ENCODE data around the gene SEMA3B.

The SEMA3B gene

DNA sequence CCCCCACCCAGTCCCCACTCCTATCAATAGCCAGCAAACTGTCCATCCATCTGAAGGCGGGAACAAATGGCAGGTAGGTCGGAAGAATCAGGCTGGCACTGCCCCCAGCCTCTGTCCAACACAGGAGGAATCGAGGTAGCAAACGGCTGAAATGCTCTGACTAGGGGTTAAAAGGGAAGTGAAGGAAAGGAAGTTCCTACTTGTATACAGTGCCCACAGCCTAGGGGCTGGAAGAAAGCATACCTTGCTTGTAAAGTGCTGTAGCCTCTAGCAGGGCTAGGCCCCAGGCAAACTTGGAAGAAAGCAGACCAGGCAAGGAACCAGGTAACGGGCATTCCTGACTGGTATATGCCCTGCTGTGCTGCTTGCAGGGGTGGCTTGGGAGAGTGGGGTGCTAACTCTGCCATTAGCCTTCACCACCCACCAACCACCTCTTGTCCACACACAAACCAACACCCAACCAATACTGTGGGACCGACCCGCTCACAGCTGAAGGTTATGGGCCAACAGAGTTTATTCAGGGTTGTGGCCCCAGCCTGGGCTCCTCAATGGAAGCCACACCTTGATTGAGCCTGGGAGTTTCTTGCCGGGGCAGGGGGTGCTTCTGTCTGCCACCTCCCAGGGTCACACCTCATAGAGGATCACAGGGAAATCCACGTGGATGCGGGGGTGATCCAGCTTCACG lies 56.7 kb downstream of the SEMA3B start:
- no peak for TF ChIP-seq ZFX (IDR thresholded peaks at IDR 0.05; ENCODE audit: borderline replicate concordance)
- TF ChIP-seq, protein P1, sequence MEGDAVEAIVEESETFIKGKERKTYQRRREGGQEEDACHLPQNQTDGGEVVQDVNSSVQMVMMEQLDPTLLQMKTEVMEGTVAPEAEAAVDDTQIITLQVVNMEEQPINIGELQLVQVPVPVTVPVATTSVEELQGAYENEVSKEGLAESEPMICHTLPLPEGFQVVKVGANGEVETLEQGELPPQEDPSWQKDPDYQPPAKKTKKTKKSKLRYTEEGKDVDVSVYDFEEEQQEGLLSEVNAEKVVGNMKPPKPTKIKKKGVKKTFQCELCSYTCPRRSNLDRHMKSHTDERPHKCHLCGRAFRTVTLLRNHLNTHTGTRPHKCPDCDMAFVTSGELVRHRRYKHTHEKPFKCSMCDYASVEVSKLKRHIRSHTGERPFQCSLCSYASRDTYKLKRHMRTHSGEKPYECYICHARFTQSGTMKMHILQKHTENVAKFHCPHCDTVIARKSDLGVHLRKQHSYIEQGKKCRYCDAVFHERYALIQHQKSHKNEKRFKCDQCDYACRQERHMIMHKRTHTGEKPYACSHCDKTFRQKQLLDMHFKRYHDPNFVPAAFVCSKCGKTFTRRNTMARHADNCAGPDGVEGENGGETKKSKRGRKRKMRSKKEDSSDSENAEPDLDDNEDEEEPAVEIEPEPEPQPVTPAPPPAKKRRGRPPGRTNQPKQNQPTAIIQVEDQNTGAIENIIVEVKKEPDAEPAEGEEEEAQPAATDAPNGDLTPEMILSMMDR (IDR thresholded peaks at IDR 0.05), result no peak
- no peak overlapping the region for H3K27ac ChIP-seq

DNA sequence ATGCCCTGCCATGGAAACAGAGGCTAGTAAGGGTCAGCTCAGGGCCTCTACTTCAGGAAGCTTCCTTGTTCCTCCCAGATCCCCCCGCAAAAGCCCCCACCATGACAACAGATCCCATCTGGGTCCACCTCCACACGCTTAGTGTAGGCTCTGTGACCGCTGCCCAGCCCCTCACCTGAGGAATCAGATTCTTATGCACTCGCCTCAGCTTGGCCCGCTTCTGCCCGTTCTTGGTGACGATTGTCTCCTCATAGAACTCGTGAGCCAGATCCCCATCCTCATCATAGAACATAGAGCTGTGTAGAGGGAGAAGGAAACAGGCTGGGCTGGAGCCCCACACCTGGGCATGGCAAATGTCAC lies 57.2 kb downstream of the SEMA3B start:
- TF ChIP-seq, protein P1 (IDR thresholded peaks at IDR 0.05), result no peak
- no peak for TF ChIP-seq ZFX (IDR thresholded peaks at IDR 0.05; ENCODE audit: borderline replicate concordance)

DNA sequence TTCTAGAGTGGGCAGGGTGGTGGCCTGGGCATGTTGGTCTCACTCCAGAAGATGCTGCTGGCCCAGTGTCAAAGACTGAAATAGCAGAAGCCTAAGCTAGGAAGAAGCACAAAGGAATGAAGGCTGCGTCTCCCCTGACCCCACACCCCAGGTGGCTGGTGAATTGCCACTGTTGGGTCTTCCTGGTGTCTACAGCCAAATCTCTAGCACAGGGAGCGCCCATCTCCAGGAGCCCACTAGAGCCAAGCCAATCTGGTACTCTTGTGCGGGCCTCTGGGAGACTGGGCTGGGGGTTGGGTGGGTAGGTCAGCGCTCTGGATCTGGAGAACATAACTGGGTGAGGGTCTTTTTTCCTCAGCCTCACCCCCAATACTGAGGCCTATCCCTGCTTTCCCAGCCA lies 58.2 kb downstream of the SEMA3B start:
- TF ChIP-seq, protein P1 (IDR thresholded peaks at IDR 0.05), result no peak
- TF ChIP-seq ZFX (IDR thresholded peaks at IDR 0.05; ENCODE audit: borderline replicate concordance), result no peak
- H3K27ac ChIP-seq, result peak overlapping the region; percentile 77

More for the DNA sequence above, 57.2 kb downstream of the SEMA3B start:
- H3K27ac ChIP-seq, result no peak overlapping the region
